D721Med (cell line): ENCODE data around the gene PRDM10.
"Not testable (repeated sequence)": the region's sequence is repeated elsewhere in the genome, so short reads cannot be mapped to it uniquely, and the experiment has no call there.

Experiments used
- DNase-seq: peaks from one replicate; pipeline ENCODE4 v3.0.0; 2011; ENCODE audit warnings: low spot score; ENCODE audit not compliant: insufficient read length
- FAIRE-seq: peaks from 2 replicates; lab custom pipeline; 2011; peaks lifted over from hg19 to GRCh38; lab: Jason Lieb, UNC
- TF ChIP-seq, protein P1 (sequence below): IDR thresholded peaks from 2 replicates; pipeline ENCODE4 v1.5.1; 2012; ENCODE audit warnings: mild to moderate bottlenecking, control low read depth; ENCODE audit not compliant: insufficient read depth; ENCODE audit errors: missing control alignments

Gene PRDM10

DNA sequence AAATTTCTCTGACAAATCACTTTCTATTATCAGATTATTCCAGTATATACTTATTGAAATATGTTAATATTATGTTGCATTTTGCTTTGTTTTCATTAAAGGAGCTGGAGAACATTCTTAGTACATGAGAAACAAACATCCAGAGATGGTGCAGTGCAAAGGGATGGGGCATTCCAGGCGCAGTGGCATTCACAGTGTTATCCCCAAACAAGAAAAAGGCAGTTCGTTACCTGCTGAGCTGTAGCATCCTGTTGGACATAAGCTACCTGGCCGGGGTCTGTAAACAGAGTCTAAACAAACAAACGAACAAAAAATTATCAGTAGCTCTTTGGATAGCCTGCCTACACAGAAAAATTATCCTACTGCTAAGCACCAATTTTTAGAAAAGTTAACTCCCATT lies 47.4 kb downstream of the PRDM10 start:
- TF ChIP-seq, protein P1, sequence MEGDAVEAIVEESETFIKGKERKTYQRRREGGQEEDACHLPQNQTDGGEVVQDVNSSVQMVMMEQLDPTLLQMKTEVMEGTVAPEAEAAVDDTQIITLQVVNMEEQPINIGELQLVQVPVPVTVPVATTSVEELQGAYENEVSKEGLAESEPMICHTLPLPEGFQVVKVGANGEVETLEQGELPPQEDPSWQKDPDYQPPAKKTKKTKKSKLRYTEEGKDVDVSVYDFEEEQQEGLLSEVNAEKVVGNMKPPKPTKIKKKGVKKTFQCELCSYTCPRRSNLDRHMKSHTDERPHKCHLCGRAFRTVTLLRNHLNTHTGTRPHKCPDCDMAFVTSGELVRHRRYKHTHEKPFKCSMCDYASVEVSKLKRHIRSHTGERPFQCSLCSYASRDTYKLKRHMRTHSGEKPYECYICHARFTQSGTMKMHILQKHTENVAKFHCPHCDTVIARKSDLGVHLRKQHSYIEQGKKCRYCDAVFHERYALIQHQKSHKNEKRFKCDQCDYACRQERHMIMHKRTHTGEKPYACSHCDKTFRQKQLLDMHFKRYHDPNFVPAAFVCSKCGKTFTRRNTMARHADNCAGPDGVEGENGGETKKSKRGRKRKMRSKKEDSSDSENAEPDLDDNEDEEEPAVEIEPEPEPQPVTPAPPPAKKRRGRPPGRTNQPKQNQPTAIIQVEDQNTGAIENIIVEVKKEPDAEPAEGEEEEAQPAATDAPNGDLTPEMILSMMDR, result no peak
- DNase-seq (no peak), FAIRE-seq (no peak)

DNA sequence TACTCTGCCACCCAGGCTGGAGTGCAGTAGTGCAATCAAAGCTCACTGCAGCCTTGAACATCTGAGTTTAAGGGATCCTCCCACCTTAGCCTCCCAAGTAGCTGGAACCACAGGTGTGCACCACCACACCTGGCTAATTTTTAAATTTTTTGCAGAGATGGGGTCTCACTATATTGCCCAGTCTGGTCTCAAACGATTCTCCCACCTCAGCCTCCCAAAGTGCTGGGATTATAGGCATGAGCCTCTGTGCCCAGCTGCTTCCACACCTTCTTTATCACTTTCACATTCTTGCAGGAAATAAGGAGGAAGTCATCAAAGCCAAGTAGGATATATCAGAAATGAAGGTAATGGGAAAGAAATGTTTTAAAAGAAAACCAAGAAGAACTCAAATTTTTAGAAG lies 47.9 kb downstream of the PRDM10 start:
- not testable (repeated sequence) for DNase-seq, FAIRE-seq

DNA sequence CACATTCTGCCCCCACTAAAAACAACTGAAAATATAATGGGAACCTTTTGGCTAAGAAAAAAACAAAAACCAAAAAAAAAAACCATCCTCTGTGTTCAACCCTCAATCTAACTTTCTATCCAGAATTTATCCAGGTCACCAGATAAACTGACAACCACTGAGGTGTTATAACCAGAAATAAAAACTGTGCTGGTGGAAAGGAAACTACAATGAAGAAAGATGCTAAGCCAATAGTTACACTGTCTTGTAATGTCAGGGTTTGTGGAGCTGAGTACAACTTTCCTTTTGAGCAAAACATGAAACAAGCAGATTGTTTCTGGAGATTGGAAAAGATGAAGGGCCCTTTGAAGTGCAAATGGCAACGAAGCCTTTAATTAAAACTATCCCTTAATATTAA lies 50.8 kb downstream of the PRDM10 start:
- no peak for FAIRE-seq
- no peak for DNase-seq
- TF ChIP-seq, protein P1, result no peak

DNA sequence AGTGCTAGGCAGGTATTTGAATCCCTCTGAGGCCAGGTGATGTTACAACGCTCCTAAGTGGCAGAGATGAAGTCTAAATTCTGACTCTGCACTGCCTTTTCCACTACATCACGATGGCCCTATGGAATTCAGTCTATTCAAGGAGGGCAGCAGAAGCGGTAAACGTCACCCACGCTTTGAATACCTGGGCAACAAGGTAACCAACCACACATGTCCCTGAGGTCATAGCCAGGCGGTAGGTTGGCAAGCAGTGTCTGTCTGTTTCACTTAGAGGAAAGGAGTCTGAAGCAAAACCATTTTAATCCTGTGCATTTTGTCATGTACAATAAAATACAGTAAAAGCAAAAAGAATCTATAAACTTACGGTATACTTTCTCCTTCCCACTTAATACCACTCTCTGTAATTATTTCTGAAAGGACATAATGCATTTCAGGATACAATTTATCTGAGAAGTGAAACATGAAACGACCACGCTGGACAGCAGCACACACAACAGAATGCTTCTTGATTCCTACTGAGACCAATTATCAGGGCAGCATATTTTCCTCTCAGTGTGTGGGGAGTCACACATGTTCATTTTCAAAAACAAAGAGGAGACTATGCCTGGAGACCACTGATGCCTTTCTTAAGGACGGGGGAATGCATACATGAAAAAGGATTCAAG lies 51.3 kb downstream of the PRDM10 start:
- FAIRE-seq (no peak), DNase-seq (no peak)
- TF ChIP-seq, protein P1, result no peak

DNA sequence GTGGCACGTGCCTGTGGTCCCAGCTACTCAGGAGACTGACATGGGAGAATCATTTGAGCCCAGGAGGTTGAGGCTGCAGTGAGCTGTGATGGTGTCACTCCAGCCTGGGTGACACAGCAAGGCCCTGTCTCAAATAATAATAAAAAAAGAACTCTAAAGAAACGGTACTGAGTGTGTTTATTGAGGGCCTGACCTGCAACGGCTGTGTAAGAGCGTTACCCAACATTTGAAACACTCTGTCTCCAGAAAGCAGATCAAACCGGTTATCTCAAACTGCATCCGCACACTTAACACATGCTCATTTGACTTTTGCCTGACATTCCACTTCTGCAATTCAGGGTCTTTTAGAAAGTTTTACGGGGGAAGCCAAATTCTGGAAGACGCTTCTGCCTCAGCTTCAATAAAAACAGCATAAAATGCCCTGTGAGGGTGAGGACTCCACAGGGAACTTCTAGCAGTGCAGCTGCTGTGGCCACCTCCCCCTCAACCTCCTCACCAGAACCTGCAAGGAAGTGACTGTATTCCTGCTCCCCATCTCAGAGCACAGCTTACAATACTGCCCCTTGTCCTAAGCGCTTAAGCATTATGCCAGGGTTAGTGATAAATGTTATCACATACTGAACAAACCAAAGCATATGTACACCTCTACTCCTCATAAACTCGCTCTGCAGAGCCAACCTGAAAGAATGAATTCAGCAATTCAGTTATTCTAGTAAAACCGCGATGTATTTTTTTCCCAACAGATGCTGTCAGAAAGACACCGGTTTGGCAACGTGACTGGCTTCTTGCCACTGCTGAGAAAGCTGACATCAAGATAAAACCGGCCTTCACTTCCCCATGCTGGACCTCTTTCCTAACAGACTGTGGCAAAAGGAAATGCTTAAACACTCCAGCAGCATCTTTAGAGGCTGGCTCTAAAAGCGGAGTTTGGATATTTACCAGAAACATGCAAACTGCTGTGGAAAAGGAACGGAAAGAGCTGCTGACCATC lies 52.2 kb downstream of the PRDM10 start:
- no peak for DNase-seq
- FAIRE-seq, result no peak
- TF ChIP-seq, protein P1, result no peak

DNA sequence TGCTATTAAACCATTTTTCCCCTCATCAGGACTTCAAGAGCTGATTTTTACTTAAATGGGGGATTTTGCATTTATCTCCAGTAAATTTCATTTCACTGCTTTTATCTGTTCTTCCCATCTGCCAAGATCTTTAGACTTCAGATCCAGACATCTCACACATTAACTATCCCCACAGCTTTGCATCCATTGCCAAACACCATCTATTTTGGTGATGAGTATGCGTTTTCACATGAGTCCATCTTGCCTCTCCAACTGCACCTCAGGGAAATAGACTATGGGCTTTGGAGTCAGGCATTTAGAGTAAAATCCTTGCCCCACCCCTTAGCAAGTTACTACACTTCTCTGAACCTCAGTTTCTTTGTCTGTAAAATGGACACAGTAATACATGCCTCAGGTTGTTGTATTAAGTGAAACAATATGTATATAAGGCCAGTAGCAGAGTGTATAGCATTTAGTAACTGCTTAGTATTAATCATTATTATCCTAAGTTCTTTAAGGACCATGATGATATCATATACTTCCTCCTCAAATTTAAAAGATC lies 53.6 kb downstream of the PRDM10 start:
- DNase-seq, result no peak
- TF ChIP-seq, protein P1, result no peak
- FAIRE-seq, result no peak

DNA sequence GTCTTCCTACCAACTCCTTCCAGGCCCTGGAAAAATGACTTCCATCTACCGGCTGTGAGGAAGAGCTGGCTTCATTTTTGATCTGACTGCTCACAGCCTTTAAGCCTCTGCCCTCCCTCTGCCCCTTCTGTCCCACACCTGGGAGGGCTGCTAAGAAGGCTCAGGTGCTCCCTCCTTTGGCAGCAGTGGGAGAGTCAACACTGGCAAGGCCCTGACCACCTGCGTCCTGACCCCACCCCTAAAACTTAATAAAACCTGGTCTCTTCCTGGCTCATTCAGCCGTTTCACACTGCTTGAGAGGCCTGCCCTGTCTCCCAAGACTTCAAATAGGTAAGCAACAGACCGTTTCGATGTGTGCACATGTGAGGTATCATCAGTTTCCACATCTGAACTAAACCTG lies 55.2 kb downstream of the PRDM10 start:
- FAIRE-seq (no peak), DNase-seq (no peak)
- TF ChIP-seq, protein P1, result no peak
